Measurements from ENCODE around the gene FAM25A.
"Not testable (repeated sequence)": the region's sequence is repeated elsewhere in the genome, so short reads cannot be mapped to it uniquely, and the experiment has no call there.

Gene FAM25A

GRCh38 chr10:87020056-87020455 is at the start of gene FAM25A:
Gene FAM25A (plus strand): TSS chr10:87020294. CDS start chr10:87020325, 31 bp downstream.
- not testable (repeated sequence) for H3K4me1 ChIP-seq (ENCODE audit: control insufficient read depth, insufficient read depth, low read length); H3K27me3 ChIP-seq (replicated peaks; ENCODE audit: control insufficient read depth, insufficient read depth, low read length); DNase-seq (ENCODE audit: low read depth); H3K36me3 ChIP-seq (ENCODE audit: control insufficient read depth, insufficient read depth, low read length, severe bottlenecking); H3K4me3 ChIP-seq (ENCODE audit: low read length); H3K9me3 ChIP-seq (ENCODE audit: control insufficient read depth, low read length); H3K9ac ChIP-seq (ENCODE audit: low read length)

GRCh38 chr10:86970982-86971231 is 49.2 kb upstream of the FAM25A start:
- Histone ChIP-seq H3K4me1 (ENCODE audit: control insufficient read depth, insufficient read depth, low read length) (peaks cover 50% of the 10 kb centered on the region), H3K36me3 (ENCODE audit: control insufficient read depth, insufficient read depth, low read length, severe bottlenecking) (no peaks in the 10 kb centered on the region), H3K4me3 (ENCODE audit: low read length) (peak overlapping the region; percentile 81), H3K9ac (ENCODE audit: low read length) (peak overlapping the region; percentile 98), H3K9me3 (ENCODE audit: control insufficient read depth, low read length) (no peaks in the 10 kb centered on the region), H3K27me3 (replicated peaks; ENCODE audit: control insufficient read depth, insufficient read depth, low read length) (no peaks in the 10 kb centered on the region)
- no peak for DNase-seq (ENCODE audit: low read depth)

GRCh38 chr10:86971232-86971991 is 48.7 kb upstream of the FAM25A start:
- peaks cover 46% of the 10 kb centered on the region for H3K4me1 ChIP-seq (ENCODE audit: control insufficient read depth, insufficient read depth, low read length)
- peak overlapping the region; percentile 81 for H3K4me3 ChIP-seq (ENCODE audit: low read length)
- peak overlapping the region; percentile 98 for H3K9ac ChIP-seq (ENCODE audit: low read length)
- H3K9me3 ChIP-seq (ENCODE audit: control insufficient read depth, low read length) = no peaks in the 10 kb centered on the region
- no peaks in the 10 kb centered on the region for H3K27me3 ChIP-seq (replicated peaks; ENCODE audit: control insufficient read depth, insufficient read depth, low read length)
- H3K36me3 ChIP-seq (ENCODE audit: control insufficient read depth, insufficient read depth, low read length, severe bottlenecking) = no peaks in the 10 kb centered on the region
- DNase-seq (ENCODE audit: low read depth) = peak; percentile 95

GRCh38 chr10:86972613-86973380 is 47.3 kb upstream of the FAM25A start:
- peaks cover 38% of the 10 kb centered on the region for H3K4me1 ChIP-seq (ENCODE audit: control insufficient read depth, insufficient read depth, low read length)
- no peaks in the 10 kb centered on the region for H3K36me3 ChIP-seq (ENCODE audit: control insufficient read depth, insufficient read depth, low read length, severe bottlenecking)
- H3K4me3 ChIP-seq (ENCODE audit: low read length) = no peak overlapping the region
- no peak for DNase-seq (ENCODE audit: low read depth)
- no peaks in the 10 kb centered on the region for H3K9me3 ChIP-seq (ENCODE audit: control insufficient read depth, low read length)
- H3K9ac ChIP-seq (ENCODE audit: low read length) = no peak overlapping the region
- no peaks in the 10 kb centered on the region for H3K27me3 ChIP-seq (replicated peaks; ENCODE audit: control insufficient read depth, insufficient read depth, low read length)

- Histone ChIP-seq H3K27me3 (replicated peaks; ENCODE audit: control insufficient read depth, insufficient read depth, low read length) (no peaks in the 10 kb centered on the region), H3K9ac (ENCODE audit: low read length) (no peak overlapping the region), H3K9me3 (ENCODE audit: control insufficient read depth, low read length) (no peaks in the 10 kb centered on the region), H3K4me1 (ENCODE audit: control insufficient read depth, insufficient read depth, low read length) (peaks cover 42% of the 10 kb centered on the region), H3K4me3 (ENCODE audit: low read length) (no peak overlapping the region), H3K36me3 (ENCODE audit: control insufficient read depth, insufficient read depth, low read length, severe bottlenecking) (no peaks in the 10 kb centered on the region)
- no peak for DNase-seq (ENCODE audit: low read depth)
These were observed 45.6 kb upstream of the FAM25A start for GRCh38 chr10:86974484-86974883.

- Histone ChIP-seq H3K36me3 (ENCODE audit: control insufficient read depth, insufficient read depth, low read length, severe bottlenecking) (no peaks in the 10 kb centered on the region), H3K4me3 (ENCODE audit: low read length) (no peak overlapping the region), H3K9me3 (ENCODE audit: control insufficient read depth, low read length) (no peaks in the 10 kb centered on the region), H3K9ac (ENCODE audit: low read length) (no peak overlapping the region), H3K4me1 (ENCODE audit: control insufficient read depth, insufficient read depth, low read length) (peaks cover 44% of the 10 kb centered on the region), H3K27me3 (replicated peaks; ENCODE audit: control insufficient read depth, insufficient read depth, low read length) (no peaks in the 10 kb centered on the region)
- DNase-seq (ENCODE audit: low read depth) = no peak
These were observed 43.6 kb upstream of the FAM25A start for GRCh38 chr10:86976362-86977056.

- H3K4me3 ChIP-seq (ENCODE audit: low read length); H3K27me3 ChIP-seq (replicated peaks; ENCODE audit: control insufficient read depth, insufficient read depth, low read length); H3K9ac ChIP-seq (ENCODE audit: low read length); H3K9me3 ChIP-seq (ENCODE audit: control insufficient read depth, low read length); H3K36me3 ChIP-seq (ENCODE audit: control insufficient read depth, insufficient read depth, low read length, severe bottlenecking); DNase-seq (ENCODE audit: low read depth): not testable (repeated sequence)
- peaks cover 40% of the 10 kb centered on the region for H3K4me1 ChIP-seq (ENCODE audit: control insufficient read depth, insufficient read depth, low read length)
These were observed 41.6 kb upstream of the FAM25A start for GRCh38 chr10:86978457-86978856.

DNA sequence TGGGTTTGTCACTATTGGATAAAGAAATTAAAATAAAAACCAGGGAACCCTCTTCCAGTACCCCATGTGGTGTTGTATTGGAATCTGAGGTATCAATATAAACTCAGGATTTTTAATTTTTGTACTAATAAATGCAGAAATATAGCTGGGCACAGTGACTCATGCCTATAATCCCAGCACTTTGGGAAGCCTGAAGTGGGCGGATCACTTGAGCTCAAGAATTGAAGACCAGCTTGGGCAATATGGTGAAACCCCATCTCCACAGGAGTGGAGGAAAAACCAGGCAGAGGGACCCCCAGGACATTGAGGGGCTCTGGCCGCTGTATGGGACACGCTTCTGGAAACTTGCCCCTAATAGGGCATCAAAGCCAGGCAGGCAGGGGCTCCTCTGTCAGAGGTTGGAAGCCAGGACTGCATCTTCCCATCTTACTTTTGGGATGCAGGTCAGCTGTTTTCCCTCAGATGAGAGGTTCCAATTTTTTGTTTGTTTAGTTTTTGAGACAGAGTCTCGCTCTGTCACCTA is 40.7 kb upstream of the FAM25A start:
- no peaks in the 10 kb centered on the region for H3K36me3 ChIP-seq (ENCODE audit: control insufficient read depth, insufficient read depth, low read length, severe bottlenecking)

DNA sequence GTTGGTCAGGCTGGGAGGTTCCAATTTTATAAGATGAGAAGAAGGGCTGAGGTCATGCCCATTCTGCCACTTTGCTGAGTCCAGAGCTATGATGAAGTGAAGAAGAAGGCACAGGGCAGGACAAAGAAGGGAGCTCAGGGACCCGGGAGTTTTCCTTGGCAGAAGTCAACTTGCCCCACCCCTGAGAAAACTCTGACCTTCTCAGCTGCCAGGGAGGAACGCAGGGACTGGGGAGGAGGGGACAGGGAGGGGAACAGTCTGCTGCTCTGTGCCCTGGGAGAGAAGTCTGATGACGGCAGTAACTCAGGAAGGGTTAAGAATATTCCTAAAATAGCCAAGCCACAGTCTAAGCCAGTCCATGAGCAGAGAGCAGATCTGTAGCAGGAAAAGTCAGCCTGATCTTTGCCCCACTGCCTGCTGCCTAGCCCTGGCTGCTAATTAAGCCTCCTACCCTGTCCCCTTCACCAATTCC is 40.1 kb upstream of the FAM25A start:
- Histone ChIP-seq H3K9me3 (ENCODE audit: control insufficient read depth, low read length) (no peaks in the 10 kb centered on the region), H3K27me3 (replicated peaks; ENCODE audit: control insufficient read depth, insufficient read depth, low read length) (no peaks in the 10 kb centered on the region), H3K9ac (ENCODE audit: low read length) (peak overlapping the region; percentile 77), H3K36me3 (ENCODE audit: control insufficient read depth, insufficient read depth, low read length, severe bottlenecking) (no peaks in the 10 kb centered on the region), H3K4me1 (ENCODE audit: control insufficient read depth, insufficient read depth, low read length) (peaks cover 40% of the 10 kb centered on the region), H3K4me3 (ENCODE audit: low read length) (peak overlapping the region; percentile 62)
- peak; percentile 50 for DNase-seq (ENCODE audit: low read depth)

More for the DNA sequence above, 40.7 kb upstream of the FAM25A start:
- Histone ChIP-seq H3K4me1 (ENCODE audit: control insufficient read depth, insufficient read depth, low read length) (peaks cover 40% of the 10 kb centered on the region), H3K27me3 (replicated peaks; ENCODE audit: control insufficient read depth, insufficient read depth, low read length) (no peaks in the 10 kb centered on the region), H3K4me3 (ENCODE audit: low read length) (no peak overlapping the region), H3K9me3 (ENCODE audit: control insufficient read depth, low read length) (no peaks in the 10 kb centered on the region), H3K9ac (ENCODE audit: low read length) (peak overlapping the region; percentile 77)
- DNase-seq (ENCODE audit: low read depth) = peak; percentile 61

DNA sequence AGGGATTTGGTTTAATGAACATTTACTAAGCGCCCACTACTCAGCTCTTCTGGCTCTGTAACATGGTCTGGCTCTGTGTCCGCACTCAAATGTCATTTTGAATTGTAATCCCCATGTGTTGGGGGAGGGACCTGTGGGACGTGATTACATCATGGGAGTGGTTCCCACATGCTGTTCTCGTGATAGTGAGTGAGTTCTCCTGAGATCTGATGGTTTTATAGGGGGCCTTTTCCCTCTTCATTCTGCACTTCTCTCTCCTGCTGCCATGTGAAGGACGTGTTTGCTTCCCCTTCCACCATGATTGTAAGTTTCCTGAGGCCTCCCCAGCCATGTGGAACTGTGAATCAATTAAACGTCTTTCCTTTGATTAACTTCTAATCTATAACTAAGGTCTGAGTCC is 39.1 kb upstream of the FAM25A start:
- Histone ChIP-seq H3K9ac (ENCODE audit: low read length) (peak overlapping the region; percentile 77), H3K4me1 (ENCODE audit: control insufficient read depth, insufficient read depth, low read length) (peaks cover 40% of the 10 kb centered on the region), H3K4me3 (ENCODE audit: low read length) (peak overlapping the region; percentile 62)
- not testable (repeated sequence) for H3K9me3 ChIP-seq (ENCODE audit: control insufficient read depth, low read length); DNase-seq (ENCODE audit: low read depth); H3K36me3 ChIP-seq (ENCODE audit: control insufficient read depth, insufficient read depth, low read length, severe bottlenecking); H3K27me3 ChIP-seq (replicated peaks; ENCODE audit: control insufficient read depth, insufficient read depth, low read length)

DNA sequence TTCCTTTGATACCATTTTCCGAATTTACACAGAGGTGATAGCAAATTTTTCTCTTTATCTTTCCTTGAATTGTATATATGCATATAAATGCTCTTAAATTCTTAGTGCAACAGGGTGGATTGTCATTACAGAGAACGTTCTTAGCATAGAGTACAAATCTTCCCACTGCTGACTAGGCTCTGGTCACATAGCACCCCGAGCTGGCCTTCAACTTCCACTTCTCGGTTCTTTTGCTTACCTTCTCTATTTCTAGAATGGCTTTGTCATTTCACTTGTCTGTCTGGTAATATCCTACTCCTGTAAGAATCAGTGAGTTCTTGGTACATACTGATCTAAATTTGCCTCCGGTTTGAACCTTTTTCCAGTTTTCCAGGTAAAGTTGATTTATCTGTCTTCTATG is 38.4 kb upstream of the FAM25A start:
- H3K4me3 ChIP-seq (ENCODE audit: low read length) = no peak overlapping the region
- no peaks in the 10 kb centered on the region for H3K36me3 ChIP-seq (ENCODE audit: control insufficient read depth, insufficient read depth, low read length, severe bottlenecking)
- H3K4me1 ChIP-seq (ENCODE audit: control insufficient read depth, insufficient read depth, low read length) = peaks cover 40% of the 10 kb centered on the region
- no peaks in the 10 kb centered on the region for H3K9me3 ChIP-seq (ENCODE audit: control insufficient read depth, low read length)
- DNase-seq (ENCODE audit: low read depth) = no peak
- no peaks in the 10 kb centered on the region for H3K27me3 ChIP-seq (replicated peaks; ENCODE audit: control insufficient read depth, insufficient read depth, low read length)
- H3K9ac ChIP-seq (ENCODE audit: low read length) = no peak overlapping the region
